ENCODE measurements around the gene PTPRD.

Gene PTPRD

GRCh38 chr9:9523476-9524139 lies 1089.2 kb downstream of the PTPRD start:
- Histone ChIP-seq H3K4me2 (no peak overlapping the region), H4K20me1 (ENCODE audit: insufficient read depth) (no peaks in the 10 kb centered on the region), H3K36me3 (ENCODE audit: insufficient read depth) (no peaks in the 10 kb centered on the region), H2AFZ (ENCODE audit: low read depth) (no peak overlapping the region), H3K27me3 (ENCODE audit: insufficient read depth, low read depth) (no peaks in the 10 kb centered on the region), H3K9ac (no peak overlapping the region), H3K4me3 (IDR thresholded peaks at IDR 0.05; ENCODE audit: insufficient read depth, low read depth, low read length) (no peak overlapping the region), H3K4me1 (ENCODE audit: low read depth, poor library complexity, severe bottlenecking) (no peaks in the 10 kb centered on the region), H3K79me2 (ENCODE audit: insufficient read depth, low read depth) (no peaks in the 10 kb centered on the region), H3K27ac (no peak overlapping the region)
- TF ChIP-seq CTCF (conservative IDR thresholded peaks at IDR 0.05; ENCODE audit: low read depth, low read length): no peak

DNA sequence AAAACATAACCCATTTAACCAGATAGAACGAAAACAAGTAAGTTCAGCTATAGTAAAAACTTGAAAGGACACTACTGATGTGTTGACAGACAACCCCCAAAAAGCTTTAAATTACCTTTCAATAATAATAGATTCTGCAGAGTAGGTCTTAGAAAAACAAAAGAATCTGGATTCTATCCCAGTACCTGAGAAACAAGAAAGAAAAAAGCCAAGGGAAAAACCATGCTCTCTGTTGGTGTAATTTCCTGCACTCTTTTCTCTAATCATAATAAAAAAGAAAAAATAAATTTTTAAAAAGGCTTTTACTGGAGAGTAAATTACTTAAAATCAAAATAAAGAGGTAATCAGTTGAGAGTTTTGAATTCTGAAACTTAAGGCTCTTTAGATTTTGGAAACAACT lies 1090.4 kb downstream of the PTPRD start:
- H3K79me2 ChIP-seq (ENCODE audit: insufficient read depth, low read depth): no peaks in the 10 kb centered on the region
- no peak overlapping the region for H3K4me2 ChIP-seq
- no peak overlapping the region for H3K9ac ChIP-seq
- no peaks in the 10 kb centered on the region for H3K36me3 ChIP-seq (ENCODE audit: insufficient read depth)
- no peak overlapping the region for H3K4me3 ChIP-seq (IDR thresholded peaks at IDR 0.05; ENCODE audit: insufficient read depth, low read depth, low read length)
- H3K27me3 ChIP-seq (ENCODE audit: insufficient read depth, low read depth): no peaks in the 10 kb centered on the region
- no peak overlapping the region for H3K27ac ChIP-seq
- H3K4me1 ChIP-seq (ENCODE audit: low read depth, poor library complexity, severe bottlenecking): no peaks in the 10 kb centered on the region
- no peaks in the 10 kb centered on the region for H4K20me1 ChIP-seq (ENCODE audit: insufficient read depth)
- H2AFZ ChIP-seq (ENCODE audit: low read depth): no peak overlapping the region
- TF ChIP-seq CTCF (conservative IDR thresholded peaks at IDR 0.05; ENCODE audit: low read depth, low read length): no peak

GRCh38 chr9:9521033-9521779 lies 1091.6 kb downstream of the PTPRD start:
- no peaks in the 10 kb centered on the region for H3K4me1 ChIP-seq (ENCODE audit: low read depth, poor library complexity, severe bottlenecking)
- H4K20me1 ChIP-seq (ENCODE audit: insufficient read depth): no peaks in the 10 kb centered on the region
- H3K27ac ChIP-seq: no peak overlapping the region
- H3K27me3 ChIP-seq (ENCODE audit: insufficient read depth, low read depth): no peaks in the 10 kb centered on the region
- no peak overlapping the region for H2AFZ ChIP-seq (ENCODE audit: low read depth)
- no peaks in the 10 kb centered on the region for H3K79me2 ChIP-seq (ENCODE audit: insufficient read depth, low read depth)
- no peak overlapping the region for H3K9ac ChIP-seq
- H3K4me2 ChIP-seq: no peak overlapping the region
- no peak for TF ChIP-seq CTCF (conservative IDR thresholded peaks at IDR 0.05; ENCODE audit: low read depth, low read length)
- no peak overlapping the region for H3K4me3 ChIP-seq (IDR thresholded peaks at IDR 0.05; ENCODE audit: insufficient read depth, low read depth, low read length)
- no peaks in the 10 kb centered on the region for H3K36me3 ChIP-seq (ENCODE audit: insufficient read depth)

GRCh38 chr9:9504869-9505268 lies 1107.9 kb downstream of the PTPRD start:
- H3K27ac ChIP-seq: no peak overlapping the region
- no peak overlapping the region for H3K9ac ChIP-seq
- no peak overlapping the region for H2AFZ ChIP-seq (ENCODE audit: low read depth)
- no peaks in the 10 kb centered on the region for H4K20me1 ChIP-seq (ENCODE audit: insufficient read depth)
- no peak for TF ChIP-seq CTCF (conservative IDR thresholded peaks at IDR 0.05; ENCODE audit: low read depth, low read length)
- no peaks in the 10 kb centered on the region for H3K27me3 ChIP-seq (ENCODE audit: insufficient read depth, low read depth)
- H3K36me3 ChIP-seq (ENCODE audit: insufficient read depth): no peaks in the 10 kb centered on the region
- no peaks in the 10 kb centered on the region for H3K79me2 ChIP-seq (ENCODE audit: insufficient read depth, low read depth)
- no peak overlapping the region for H3K4me3 ChIP-seq (IDR thresholded peaks at IDR 0.05; ENCODE audit: insufficient read depth, low read depth, low read length)
- no peaks in the 10 kb centered on the region for H3K4me1 ChIP-seq (ENCODE audit: low read depth, poor library complexity, severe bottlenecking)
- H3K4me2 ChIP-seq: no peak overlapping the region

All from KMS-11 (cell line).